MM.1S (cell line): Measurements from ENCODE around the gene UBAP2L.

Experiments used
- DNase-seq: peaks from one replicate; pipeline ENCODE4 v3.0.0-alpha.2; 2015
- H2AFZ ChIP-seq: fragments of 300-600 bp; sonication (generic); 2 replicates; pipeline ENCODE4 v1.6.0; 2016; ENCODE audit warnings: antibody characterized with exemption, low read length
- H3F3A ChIP-seq: fragments of 300-600 bp; sonication (generic); 2 replicates; pipeline ENCODE4 v1.6.1; 2016; ENCODE audit warnings: mild to moderate bottlenecking, antibody characterized with exemption, low read length, moderate library complexity, mixed read lengths; ENCODE audit not compliant: insufficient read depth
- H3K27ac ChIP-seq: fragments of 300-600 bp; sonication (generic); 2 replicates; pipeline ENCODE4 v1.5.1; 2016; ENCODE audit warnings: mild to moderate bottlenecking, low read length
- H3K27me3 ChIP-seq: fragments of 300-600 bp; sonication (generic); replicated peaks from 2 replicates; pipeline ENCODE4 v1.6.0; 2016; ENCODE audit warnings: low read length; ENCODE audit not compliant: insufficient read depth
- H3K36me3 ChIP-seq: fragments of 300-600 bp; sonication (generic); replicated peaks from 2 replicates; pipeline ENCODE4 v1.6.1; 2016; ENCODE audit warnings: mild to moderate bottlenecking, low read length, mixed read lengths; ENCODE audit not compliant: insufficient read depth
- H3K4me1 ChIP-seq: fragments of 300-600 bp; sonication (generic); 2 replicates; pipeline ENCODE4 v1.6.1; 2016; ENCODE audit warnings: low read length, mixed read lengths
- H3K4me2 ChIP-seq: fragments of 300-600 bp; sonication (generic); 2 replicates; pipeline ENCODE4 v1.6.0; 2016; ENCODE audit warnings: low read depth, low read length
- H3K4me3 ChIP-seq: fragments of 300-600 bp; sonication (generic); 2 replicates; pipeline ENCODE4 v1.5.1; 2016; ENCODE audit warnings: low read length, mixed read lengths
- H3K79me2 ChIP-seq: fragments of 300-600 bp; sonication (generic); 2 replicates; pipeline ENCODE4 v1.6.1; 2016; ENCODE audit warnings: mixed run types, low read length, mixed read lengths
- H3K9ac ChIP-seq: fragments of 300-600 bp; sonication (generic); 2 replicates; pipeline ENCODE4 v1.6.1; 2016; ENCODE audit warnings: low read length, mixed read lengths
- H3K9me2 ChIP-seq: fragments of 300-600 bp; sonication (generic); replicated peaks from 2 replicates; pipeline ENCODE4 v1.6.1; 2016; ENCODE audit warnings: mild to moderate bottlenecking, low read length, mixed read lengths; ENCODE audit not compliant: insufficient read depth
- H3K9me3 ChIP-seq: fragments of 300-600 bp; sonication (generic); replicated peaks from 2 replicates; pipeline ENCODE4 v1.6.1; 2016; ENCODE audit warnings: mild to moderate bottlenecking, low read length, mixed read lengths; ENCODE audit not compliant: insufficient read depth
- H4K20me1 ChIP-seq: fragments of 300-600 bp; sonication (generic); 2 replicates; pipeline ENCODE4 v1.6.1; 2016; ENCODE audit warnings: mild to moderate bottlenecking, low read length, moderate library complexity, mixed read lengths; ENCODE audit not compliant: insufficient read depth
- CTCF ChIP-seq: fragments of 300-600 bp; sonication (generic); IDR thresholded peaks from 2 replicates; pipeline ENCODE4 v1.5.1; 2016; ENCODE audit warnings: antibody characterized with exemption, low read length, mixed read lengths
- EZH2 ChIP-seq: fragments of 300-600 bp; sonication (generic); optimal IDR thresholded peaks from 2 replicates; pipeline ENCODE3; 2017; ENCODE audit warnings: low read depth, mild to moderate bottlenecking, antibody characterized with exemption, low read length, mixed read lengths
- EZH2phosphoT487 ChIP-seq: fragments of 300-600 bp; sonication (generic); IDR thresholded peaks from 2 replicates; pipeline ENCODE4 v1.6.1; 2018; ENCODE audit warnings: antibody characterized with exemption, low read length

The UBAP2L gene

GRCh38 chr1:154263465-154264332, 42.9 kb downstream of the UBAP2L start:
- no peaks in the 10 kb centered on the region for H3K4me1 ChIP-seq
- H4K20me1 ChIP-seq, result no peaks in the 10 kb centered on the region
- TF ChIP-seq EZH2phosphoT487 (no peak), CTCF (no peak), EZH2 (no peak)
- H3K9ac ChIP-seq, result no peak overlapping the region
- peaks cover 27% of the 10 kb centered on the region for H3K36me3 ChIP-seq
- H3K9me3 ChIP-seq, result no peaks in the 10 kb centered on the region
- 0 out of 2 replicates have a peak, but pooled peaks cover 3% of the 10 kb centered on the region for H3F3A ChIP-seq
- H3K4me3 ChIP-seq, result no peak overlapping the region
- no peak overlapping the region for H3K4me2 ChIP-seq
- no peak overlapping the region for H3K27ac ChIP-seq
- H3K27me3 ChIP-seq, result no peaks in the 10 kb centered on the region
- no peak for DNase-seq
- H2AFZ ChIP-seq, result no peak overlapping the region
- H3K9me2 ChIP-seq, result no peaks in the 10 kb centered on the region
- peaks cover 17% of the 10 kb centered on the region; the same call in 1 of the 2 replicates for H3K79me2 ChIP-seq

- DNase-seq, result no peak
- H3K9ac ChIP-seq, result no peak overlapping the region
- H3K4me3 ChIP-seq, result no peak overlapping the region
- H3K9me2 ChIP-seq, result no peaks in the 10 kb centered on the region
- no peak overlapping the region for H2AFZ ChIP-seq
- no peak for TF ChIP-seq EZH2
- no peak for TF ChIP-seq EZH2phosphoT487
- TF ChIP-seq CTCF, result no peak
- no peaks in the 10 kb centered on the region for H3K9me3 ChIP-seq
- H3K36me3 ChIP-seq, result peaks cover 27% of the 10 kb centered on the region
- H3K4me1 ChIP-seq, result no peaks in the 10 kb centered on the region
- 0 out of 2 replicates have a peak, but pooled peaks cover 3% of the 10 kb centered on the region for H3F3A ChIP-seq
- no peak overlapping the region for H3K4me2 ChIP-seq
- no peaks in the 10 kb centered on the region for H3K27me3 ChIP-seq
- no peak overlapping the region for H3K27ac ChIP-seq
- no peaks in the 10 kb centered on the region for H4K20me1 ChIP-seq
- H3K79me2 ChIP-seq, result peaks cover 17% of the 10 kb centered on the region; the same call in 1 of the 2 replicates
These were observed 43.7 kb downstream of the UBAP2L start for GRCh38 chr1:154264454-154264853.

DNA sequence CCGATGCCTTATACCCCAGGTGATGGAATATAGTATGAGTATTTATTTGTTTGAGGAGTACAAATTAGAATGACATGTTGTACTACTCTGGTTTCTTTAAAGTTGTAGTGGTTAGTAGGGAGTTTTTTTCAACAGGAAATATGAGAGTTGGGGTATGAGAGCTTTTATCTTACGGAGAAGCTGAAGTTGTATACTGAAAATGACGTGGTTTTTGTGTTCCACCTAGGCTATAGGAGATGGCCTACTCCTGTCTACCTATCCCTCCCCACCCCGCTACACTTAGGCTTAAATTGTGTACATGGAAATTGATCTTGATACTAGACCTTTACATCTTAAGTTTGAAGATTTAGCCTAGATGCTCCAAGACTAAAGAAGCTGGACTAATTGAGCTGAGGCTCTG, 44.8 kb downstream of the UBAP2L start:
- no peaks in the 10 kb centered on the region for H4K20me1 ChIP-seq
- peaks cover 6% of the 10 kb centered on the region for H3K4me1 ChIP-seq
- peaks cover 9% of the 10 kb centered on the region; the same call in 1 of the 2 replicates for H3F3A ChIP-seq
- H3K36me3 ChIP-seq, result peaks cover 17% of the 10 kb centered on the region
- H3K9ac ChIP-seq, result no peak overlapping the region
- no peak overlapping the region for H3K4me3 ChIP-seq
- H3K9me2 ChIP-seq, result no peaks in the 10 kb centered on the region
- no peak for DNase-seq
- no peak overlapping the region for H3K27ac ChIP-seq
- no peak overlapping the region for H3K4me2 ChIP-seq
- no peak for TF ChIP-seq EZH2phosphoT487
- no peak for TF ChIP-seq CTCF
- no peak for TF ChIP-seq EZH2
- H3K79me2 ChIP-seq, result 0 out of 2 replicates have a peak, but pooled peaks cover 8% of the 10 kb centered on the region
- no peak overlapping the region for H2AFZ ChIP-seq
- H3K9me3 ChIP-seq, result no peaks in the 10 kb centered on the region
- no peaks in the 10 kb centered on the region for H3K27me3 ChIP-seq
